HepG2 (cell line): ENCODE measurements around the gene MESD. TPM values are rescaled to one million over a fixed set of nuclear protein-coding genes. Genes with fewer than 3 reads are reported as not detected.

Experiments
- ATF4 ChIP-seq, 2 experiments: fragments of 450-650 bp in 1 of 2; sonication (generic) in 1 of 2; formaldehyde crosslinking; IDR thresholded peaks; 2 replicates each; pipeline versions ENCODE4 v1.5.0 to v1.8.0; 2020 to 2022; ENCODE audit warnings: mild to moderate bottlenecking in 1 of 2, missing genetic modification reagents in 1 of 2
- BCL6 ChIP-seq: IDR thresholded peaks from 2 replicates; pipeline ENCODE4 v1.6.1; 2016; ENCODE audit warnings: missing genetic modification reagents, missing compliant biosample characterization
- EED ChIP-seq: sonication (generic); formaldehyde crosslinking; IDR thresholded peaks from 2 replicates; pipeline ENCODE4 v1.5.0; 2020; ENCODE audit warnings: mild to moderate bottlenecking, missing genetic modification reagents
- FOXO1 ChIP-seq: sonication (generic); formaldehyde crosslinking; IDR thresholded peaks from 2 replicates; pipeline ENCODE4 v1.4.0; 2020; ENCODE audit warnings: missing genetic modification reagents
- FOXP4 ChIP-seq: sonication (generic); formaldehyde crosslinking; IDR thresholded peaks from 2 replicates; pipeline ENCODE4 v1.4.0; 2020; ENCODE audit warnings: missing genetic modification reagents
- GATAD2A ChIP-seq: IDR thresholded peaks from 2 replicates; pipeline ENCODE4 v1.6.1; 2016
- MATR3 ChIP-seq: sonication (generic); formaldehyde crosslinking; IDR thresholded peaks from 2 replicates; pipeline ENCODE4 v1.4.0; 2020; ENCODE audit warnings: missing genetic modification reagents
- PRDM10 ChIP-seq: sonication (generic); formaldehyde crosslinking; IDR thresholded peaks from 2 replicates; pipeline ENCODE4 v1.4.0; 2020; ENCODE audit warnings: low read depth, missing genetic modification reagents
- ZBTB34 ChIP-seq: sonication (generic); formaldehyde crosslinking; IDR thresholded peaks from 2 replicates; pipeline ENCODE4 v1.8.0; 2022; ENCODE audit warnings: mild to moderate bottlenecking, missing genetic modification reagents
- ZKSCAN5 ChIP-seq: sonication (generic); formaldehyde crosslinking; IDR thresholded peaks from 2 replicates; pipeline ENCODE4 v1.5.1; 2020; ENCODE audit warnings: mild to moderate bottlenecking, missing genetic modification reagents
- ZNF816 ChIP-seq: sonication (generic); formaldehyde crosslinking; IDR thresholded peaks from 2 replicates; pipeline ENCODE4 v1.8.0; 2022; ENCODE audit warnings: missing genetic modification reagents, mild to moderate bottlenecking, borderline replicate concordance
- polyA plus RNA-seq, 8 experiments: library from polyadenylated mRNA; depleted of rRNA in 3 of 8; stranded (reverse) in 7 of 8; unstranded in 1 of 8; fragments of >200 nt; fragmentation: Illumina TruSeq in 4 of 8; extraction: Trizol in 4 of 8; gene quantifications; 2 replicates each; pipeline versions ENCODE4 v1.2.1 to v1.2.3, GENCODE V29; 2011 to 2016; ENCODE audit warnings: low read depth in 4 of 8, missing spikeins in 1 of 8, mixed read lengths in 1 of 8; ENCODE audit not compliant: insufficient read depth in 1 of 8
- total RNA-seq, 5 experiments: library from RNA; depleted of rRNA; stranded (reverse); fragments of >200 nt; fragmentation: Illumina TruSeq; extraction: Trizol; gene quantifications; 2 replicates each; pipeline ENCODE4 v1.2.3, GENCODE V29; 2016; ENCODE audit warnings: low read depth in 1 of 5
- TF ChIP-seq, protein P1 (sequence below): IDR thresholded peaks from 2 replicates; pipeline ENCODE4 v1.6.1; 2016; ENCODE audit warnings: mild to moderate bottlenecking
- TF ChIP-seq, protein P2 (sequence below): sonication (generic); formaldehyde crosslinking; IDR thresholded peaks from 2 replicates; pipeline ENCODE4 v1.9.0; 2021; ENCODE audit warnings: missing genetic modification reagents, borderline replicate concordance
- TF ChIP-seq, protein P3 (sequence below): sonication (generic); formaldehyde crosslinking; IDR thresholded peaks from 2 replicates; pipeline ENCODE4 v1.4.0; 2020; ENCODE audit warnings: missing genetic modification reagents

MESD gene
- total and polyA plus RNA-seq, 2 of the 13 experiments (the other 11 are each of a cell fraction or from before 2014, with no cell fraction given) = 18.0 to 46.2 TPM

- no peak for TF ChIP-seq PRDM10 (CRISPR knock-in tag)
- no peak for TF ChIP-seq EED
- TF ChIP-seq BCL6 (CRISPR knock-in tag) = peak; percentile 8; the same call in 1 of the 2 replicates
- no peak for TF ChIP-seq ATF4 (CRISPR knock-in tag; IDR thresholded peaks at IDR 0.05)
- peak; percentile 52 for TF ChIP-seq GATAD2A (CRISPR knock-in tag)
- no peak for TF ChIP-seq ZKSCAN5 (CRISPR knock-in tag)
- TF ChIP-seq, protein P1, sequence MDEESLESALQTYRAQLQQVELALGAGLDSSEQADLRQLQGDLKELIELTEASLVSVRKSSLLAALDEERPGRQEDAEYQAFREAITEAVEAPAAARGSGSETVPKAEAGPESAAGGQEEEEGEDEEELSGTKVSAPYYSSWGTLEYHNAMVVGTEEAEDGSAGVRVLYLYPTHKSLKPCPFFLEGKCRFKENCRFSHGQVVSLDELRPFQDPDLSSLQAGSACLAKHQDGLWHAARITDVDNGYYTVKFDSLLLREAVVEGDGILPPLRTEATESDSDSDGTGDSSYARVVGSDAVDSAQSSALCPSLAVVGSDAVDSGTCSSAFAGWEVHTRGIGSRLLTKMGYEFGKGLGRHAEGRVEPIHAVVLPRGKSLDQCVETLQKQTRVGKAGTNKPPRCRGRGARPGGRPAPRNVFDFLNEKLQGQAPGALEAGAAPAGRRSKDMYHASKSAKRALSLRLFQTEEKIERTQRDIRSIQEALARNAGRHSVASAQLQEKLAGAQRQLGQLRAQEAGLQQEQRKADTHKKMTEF = no peak
- no peak for TF ChIP-seq ZBTB34
- TF ChIP-seq FOXP4 = peak; percentile 64
- TF ChIP-seq, protein P2, sequence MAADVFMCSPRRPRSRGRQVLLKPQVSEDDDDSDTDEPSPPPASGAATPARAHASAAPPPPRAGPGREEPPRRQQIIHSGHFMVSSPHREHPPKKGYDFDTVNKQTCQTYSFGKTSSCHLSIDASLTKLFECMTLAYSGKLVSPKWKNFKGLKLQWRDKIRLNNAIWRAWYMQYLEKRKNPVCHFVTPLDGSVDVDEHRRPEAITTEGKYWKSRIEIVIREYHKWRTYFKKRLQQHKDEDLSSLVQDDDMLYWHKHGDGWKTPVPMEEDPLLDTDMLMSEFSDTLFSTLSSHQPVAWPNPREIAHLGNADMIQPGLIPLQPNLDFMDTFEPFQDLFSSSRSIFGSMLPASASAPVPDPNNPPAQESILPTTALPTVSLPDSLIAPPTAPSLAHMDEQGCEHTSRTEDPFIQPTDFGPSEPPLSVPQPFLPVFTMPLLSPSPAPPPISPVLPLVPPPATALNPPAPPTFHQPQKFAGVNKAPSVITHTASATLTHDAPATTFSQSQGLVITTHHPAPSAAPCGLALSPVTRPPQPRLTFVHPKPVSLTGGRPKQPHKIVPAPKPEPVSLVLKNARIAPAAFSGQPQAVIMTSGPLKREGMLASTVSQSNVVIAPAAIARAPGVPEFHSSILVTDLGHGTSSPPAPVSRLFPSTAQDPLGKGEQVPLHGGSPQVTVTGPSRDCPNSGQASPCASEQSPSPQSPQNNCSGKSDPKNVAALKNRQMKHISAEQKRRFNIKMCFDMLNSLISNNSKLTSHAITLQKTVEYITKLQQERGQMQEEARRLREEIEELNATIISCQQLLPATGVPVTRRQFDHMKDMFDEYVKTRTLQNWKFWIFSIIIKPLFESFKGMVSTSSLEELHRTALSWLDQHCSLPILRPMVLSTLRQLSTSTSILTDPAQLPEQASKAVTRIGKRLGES = no peak
- TF ChIP-seq, protein P3, sequence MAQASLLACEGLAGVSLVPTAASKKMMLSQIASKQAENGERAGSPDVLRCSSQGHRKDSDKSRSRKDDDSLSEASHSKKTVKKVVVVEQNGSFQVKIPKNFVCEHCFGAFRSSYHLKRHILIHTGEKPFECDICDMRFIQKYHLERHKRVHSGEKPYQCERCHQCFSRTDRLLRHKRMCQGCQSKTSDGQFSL (CRISPR knock-in tag) = no peak
- no peak for TF ChIP-seq MATR3
- TF ChIP-seq ZNF816 (CRISPR knock-in tag) = no peak
- TF ChIP-seq FOXO1 (CRISPR knock-in tag) = peak; percentile 24; the same call in 1 of the 2 replicates
Observed at GRCh38 chr15:80913541-80913940, 76.1 kb downstream of the MESD start (continued).
